GDM1 (cell line): ENCODE measurements around the gene UBR3.
"Not testable (repeated sequence)": the region's sequence is repeated elsewhere in the genome, so short reads cannot be mapped to it uniquely, and the experiment has no call there.

ENCODE experiments used
- DNase-seq: peaks from one replicate; lab custom pipeline; 2025; lab: John Stamatoyannopoulos, UW

UBR3 gene

GRCh38 chr2:169824373-169825333, 2.6 kb upstream of the UBR3 start, which contains the start of gene METTL5:
METTL5 (minus strand) TSS chr2:169824905; CDS start chr2:169824597, 308 bp downstream.
- DNase-seq: peak; percentile 73

DNA sequence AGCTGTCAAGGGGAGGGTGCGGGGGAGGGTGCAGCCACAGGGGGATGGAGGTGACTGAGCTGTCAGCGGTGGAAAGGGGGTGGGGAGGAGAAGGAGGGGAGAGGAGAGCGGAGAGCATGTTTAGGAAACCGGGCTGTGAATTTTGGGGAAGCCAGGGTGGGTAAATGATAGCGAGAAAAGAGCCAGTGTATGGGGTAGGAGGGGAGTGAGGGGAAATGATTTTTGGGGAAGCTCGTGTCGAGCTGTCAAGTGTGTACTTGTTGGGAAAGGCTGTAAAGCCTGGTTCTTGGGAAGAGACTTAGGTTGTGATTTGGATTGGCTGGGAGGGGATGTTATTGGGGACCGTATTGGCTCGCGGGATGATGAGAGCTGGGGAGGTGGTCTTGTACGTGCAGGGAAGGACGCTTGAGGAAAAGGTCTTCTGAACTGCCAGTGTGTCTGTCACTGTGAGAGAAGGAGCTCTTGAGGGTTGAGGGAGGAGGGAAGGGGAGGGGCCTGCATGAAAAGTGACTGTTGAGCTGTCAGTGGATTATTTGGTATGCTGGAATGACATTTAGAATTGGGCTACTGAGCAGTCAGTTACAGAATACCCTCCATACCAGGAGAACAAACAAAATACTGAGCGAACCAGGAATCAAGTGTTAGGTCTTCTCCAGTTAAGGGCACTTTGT, 1.0 kb downstream of the UBR3 start:
- DNase-seq: peak; percentile 58

GRCh38 chr2:169834401-169834800, 7.1 kb downstream of the UBR3 start:
- no peak for DNase-seq

GRCh38 chr2:169838743-169839489, 11.7 kb downstream of the UBR3 start:
- no peak for DNase-seq

DNA sequence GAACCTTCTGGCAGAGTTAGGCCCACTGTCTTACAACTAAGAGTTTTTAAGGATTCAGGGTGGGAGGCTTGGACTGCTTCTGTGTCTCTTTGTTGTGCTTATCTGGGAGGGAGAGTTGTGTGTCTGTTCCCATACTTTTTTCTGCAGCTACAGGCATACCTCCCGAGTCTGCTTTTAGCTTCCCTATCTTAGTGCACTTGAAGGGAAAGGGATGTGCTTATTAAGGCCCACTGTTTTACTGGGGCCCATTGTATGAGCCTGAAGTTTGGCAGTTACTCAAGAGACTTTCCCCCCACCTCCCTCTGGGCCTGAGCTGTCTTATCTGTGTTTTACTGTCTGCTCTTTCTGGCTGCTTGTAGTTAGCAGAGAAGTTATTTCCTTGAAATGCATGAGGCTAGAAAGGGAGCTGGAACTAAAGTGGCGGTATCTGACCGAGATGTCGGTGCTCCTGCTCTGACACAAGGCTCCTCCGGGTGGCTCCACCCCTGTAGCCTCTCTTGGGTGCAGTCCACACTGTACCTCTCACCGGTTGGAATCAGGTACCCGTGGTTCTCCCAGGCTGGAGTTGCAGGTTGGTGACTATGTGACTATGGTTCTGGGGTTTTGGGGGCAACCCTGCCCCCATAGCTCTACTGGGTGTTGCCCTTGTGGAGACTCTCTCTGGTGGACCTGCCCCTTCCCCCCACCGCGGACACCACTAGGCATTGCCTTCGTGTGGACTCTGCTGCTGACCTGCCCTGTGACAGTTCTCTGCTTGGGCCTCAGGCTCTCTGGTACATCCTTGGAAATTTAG, 12.9 kb downstream of the UBR3 start:
- no peak for DNase-seq

DNA sequence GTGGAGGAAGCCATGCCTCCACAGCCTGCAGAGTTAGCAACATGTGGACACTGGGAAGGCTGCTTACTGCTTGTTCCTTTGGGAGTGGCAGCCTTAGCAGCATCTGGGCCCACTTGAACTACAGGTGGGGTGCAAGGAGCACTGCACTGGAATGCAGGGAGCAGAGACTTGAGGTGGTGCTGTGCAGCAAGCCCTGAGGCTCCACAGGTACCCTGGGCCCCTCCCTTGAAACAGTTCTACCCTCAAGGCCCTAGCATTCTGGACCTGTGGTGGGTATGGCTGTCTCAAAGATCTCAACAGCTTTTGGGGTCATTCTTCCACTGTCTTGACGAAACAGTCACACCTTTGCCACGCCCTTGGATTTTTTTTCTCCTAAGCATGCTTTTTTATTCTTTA, 13.5 kb downstream of the UBR3 start:
- no peak for DNase-seq

DNA sequence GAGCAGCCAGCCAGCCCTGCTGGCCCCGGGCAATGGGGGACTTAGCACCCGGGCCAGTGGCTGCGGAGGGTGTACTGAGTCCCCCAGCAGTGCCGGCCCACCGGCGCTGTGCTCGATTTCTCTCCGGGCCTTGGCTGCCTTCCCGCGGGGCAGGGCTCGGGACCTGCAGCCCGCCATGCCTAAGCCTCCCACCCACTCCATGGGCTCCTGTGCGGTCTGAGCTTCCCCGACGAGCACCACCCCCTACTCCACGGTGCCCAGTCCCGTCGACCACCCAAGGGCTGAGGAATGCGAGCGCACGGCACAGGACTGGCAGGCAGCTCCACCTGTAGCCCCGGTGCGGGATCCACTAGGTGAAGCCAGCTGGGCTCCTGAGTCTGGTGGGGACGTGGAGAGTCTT, 14.4 kb downstream of the UBR3 start:
- not testable (repeated sequence) for DNase-seq

GRCh38 chr2:169845016-169845415, 17.8 kb downstream of the UBR3 start:
- no peak for DNase-seq

DNA sequence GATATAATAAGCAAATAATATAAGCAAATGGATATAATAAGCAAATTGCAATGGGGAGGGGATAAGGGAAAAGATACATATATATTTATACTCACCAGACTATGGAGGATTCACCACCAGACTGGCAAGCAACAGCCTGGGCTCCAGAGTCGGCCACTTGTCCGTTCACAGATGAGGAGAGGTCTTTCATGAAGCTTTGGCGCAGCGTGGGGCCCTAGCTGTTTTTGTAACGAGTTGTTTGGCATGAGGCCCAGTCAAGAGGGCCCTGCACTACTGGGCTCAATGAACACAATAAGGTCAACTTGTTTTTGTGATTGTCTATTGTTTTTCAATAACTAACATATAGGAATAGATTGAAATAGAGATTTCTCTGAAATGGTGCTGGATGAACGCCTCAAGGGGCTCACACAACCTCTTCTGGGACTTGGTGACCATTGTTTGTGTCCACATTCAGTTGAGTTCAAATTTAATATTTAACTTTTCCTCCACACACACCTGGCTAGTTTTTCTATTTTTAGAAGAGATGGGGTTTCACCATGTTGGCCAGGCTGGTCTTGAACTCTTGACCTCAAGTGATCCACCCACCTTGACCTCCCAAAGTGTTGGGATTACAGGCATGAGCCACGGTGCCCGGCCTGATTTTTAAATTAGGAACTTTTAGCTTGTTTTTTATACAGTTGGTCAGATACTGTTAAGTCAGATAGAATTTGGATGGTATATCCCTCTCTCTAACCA, 21.9 kb downstream of the UBR3 start:
- DNase-seq: not testable (repeated sequence)

DNA sequence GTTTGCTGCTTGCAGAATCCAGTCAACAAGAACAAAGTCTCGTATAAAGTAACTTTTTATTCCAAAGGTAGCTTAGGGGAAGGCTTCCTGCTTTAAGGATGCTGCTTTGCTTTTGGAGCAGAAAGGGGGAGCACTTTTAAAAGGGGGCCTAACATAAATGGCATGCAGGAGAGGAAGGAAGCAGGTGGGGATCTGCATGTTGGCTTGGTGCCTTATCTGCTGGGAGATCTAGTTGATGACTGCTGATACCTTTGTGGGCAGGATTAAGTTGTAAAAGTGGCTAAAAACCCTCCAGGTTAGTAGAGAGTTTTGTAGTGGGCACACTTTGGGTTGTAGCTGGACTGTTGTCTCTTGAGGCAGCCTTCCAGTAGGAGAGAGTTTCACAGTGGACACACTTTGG, 22.5 kb downstream of the UBR3 start:
- DNase-seq: no peak

- DNase-seq: no peak
Measured at GRCh38 chr2:169853041-169853668, 25.9 kb downstream of the UBR3 start.

- DNase-seq: not testable (repeated sequence)
Measured at GRCh38 chr2:169855281-169856258, 28.3 kb downstream of the UBR3 start.

- no peak for DNase-seq
Measured at GRCh38 chr2:169859423-169859822, 32.2 kb downstream of the UBR3 start.

GRCh38 chr2:169860149-169860548, 32.9 kb downstream of the UBR3 start:
- no peak for DNase-seq

DNA sequence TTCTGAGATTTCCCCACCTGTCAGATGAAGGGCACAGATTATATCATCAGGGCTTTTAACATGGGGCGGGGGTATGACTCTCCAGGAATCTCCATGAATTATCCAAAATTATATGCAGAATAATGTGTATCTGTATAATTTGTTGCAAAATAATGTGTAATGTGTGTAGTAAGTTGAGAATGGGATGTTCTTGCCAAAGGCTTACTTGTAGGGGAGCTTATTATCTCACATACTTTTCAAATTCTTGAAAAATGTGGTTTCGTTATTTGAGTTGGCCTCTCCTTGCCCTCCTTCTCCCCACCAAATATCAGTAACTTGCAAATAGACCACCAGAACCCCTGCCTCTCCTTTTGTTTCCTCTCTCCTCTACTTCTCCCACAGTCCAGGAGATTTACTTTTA, 35.6 kb downstream of the UBR3 start:
- DNase-seq: no peak

- no peak for DNase-seq
Measured at GRCh38 chr2:169865492-169865891, 38.2 kb downstream of the UBR3 start.

GRCh38 chr2:169866230-169866629, 39.0 kb downstream of the UBR3 start:
- DNase-seq: not testable (repeated sequence)

GRCh38 chr2:169867579-169867978, 40.3 kb downstream of the UBR3 start:
- DNase-seq: no peak

DNA sequence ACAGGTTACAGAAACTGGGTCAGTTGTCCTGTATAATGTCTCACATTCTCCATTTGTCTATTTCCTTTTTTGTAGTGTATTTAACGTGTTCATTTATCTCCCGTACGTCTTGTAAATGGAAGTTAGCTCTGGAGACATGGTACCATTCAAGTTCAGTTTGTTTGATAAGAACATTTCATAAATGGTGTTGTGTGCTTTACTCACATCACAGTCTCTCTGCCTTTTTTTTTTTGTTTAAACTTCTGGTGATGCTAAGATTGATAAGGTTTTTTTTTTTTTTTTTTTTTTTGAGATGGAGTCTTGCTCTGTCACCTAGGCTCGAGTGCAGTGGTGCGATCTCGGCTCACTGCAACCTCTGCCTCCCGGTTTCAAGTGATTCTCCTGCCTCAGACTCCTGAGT, 41.7 kb downstream of the UBR3 start:
- DNase-seq: no peak
